ENCODE data around the gene PARP6.
"Not testable (repeated sequence)": the region's sequence is repeated elsewhere in the genome, so short reads cannot be mapped to it uniquely, and the experiment has no call there.

The PARP6 gene

DNA sequence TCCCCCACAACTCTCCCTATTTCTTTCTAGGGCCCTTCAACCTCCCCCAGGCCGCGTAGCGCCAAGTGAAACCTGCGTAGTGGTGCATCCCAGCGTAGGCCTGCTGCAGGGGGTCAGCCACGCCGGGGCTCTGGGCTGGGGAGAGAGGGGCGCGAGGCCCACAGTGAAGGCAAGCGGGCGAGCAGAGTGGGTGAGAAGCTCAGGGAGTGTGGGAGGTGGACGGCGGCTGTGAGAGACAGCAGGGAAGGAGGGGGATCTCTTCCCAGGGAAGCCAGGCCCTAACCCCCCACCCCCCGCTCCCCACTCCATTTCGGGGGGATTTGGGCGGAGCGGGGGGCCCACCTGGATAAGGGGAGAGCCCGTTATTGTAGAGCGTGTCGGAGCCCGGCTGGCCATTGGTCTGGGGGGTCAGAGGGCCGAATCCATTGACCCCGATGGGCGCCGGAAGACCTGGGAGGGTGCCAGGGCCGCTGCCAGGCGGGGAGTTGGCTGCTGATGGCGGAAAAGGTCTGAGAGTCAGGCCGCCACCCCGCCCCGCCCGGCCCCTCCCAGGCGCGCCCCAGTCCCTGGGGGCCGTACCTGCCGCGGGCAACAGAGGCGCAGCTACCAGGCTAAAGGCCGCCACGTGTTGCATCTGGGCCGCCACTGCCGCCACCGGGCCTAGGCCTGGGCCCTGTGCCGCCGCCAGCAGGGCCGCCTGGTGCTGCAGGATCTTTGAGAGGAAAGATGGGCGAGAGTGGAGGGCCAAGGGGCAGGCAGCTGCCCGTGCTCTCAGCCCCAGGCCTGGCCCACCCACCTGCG is 16.6 kb upstream of the PARP6 start:
- no peaks in the 10 kb centered on the region for H3K4me1 Mint-ChIP-seq
- H3K36me3 Mint-ChIP-seq: no peaks in the 10 kb centered on the region
- no peaks in the 10 kb centered on the region for H3K9me3 Mint-ChIP-seq
- H3K27ac Mint-ChIP-seq: no peak overlapping the region
- H3K4me3 Mint-ChIP-seq: no peak overlapping the region
- no peaks in the 10 kb centered on the region for H3K27me3 Mint-ChIP-seq

DNA sequence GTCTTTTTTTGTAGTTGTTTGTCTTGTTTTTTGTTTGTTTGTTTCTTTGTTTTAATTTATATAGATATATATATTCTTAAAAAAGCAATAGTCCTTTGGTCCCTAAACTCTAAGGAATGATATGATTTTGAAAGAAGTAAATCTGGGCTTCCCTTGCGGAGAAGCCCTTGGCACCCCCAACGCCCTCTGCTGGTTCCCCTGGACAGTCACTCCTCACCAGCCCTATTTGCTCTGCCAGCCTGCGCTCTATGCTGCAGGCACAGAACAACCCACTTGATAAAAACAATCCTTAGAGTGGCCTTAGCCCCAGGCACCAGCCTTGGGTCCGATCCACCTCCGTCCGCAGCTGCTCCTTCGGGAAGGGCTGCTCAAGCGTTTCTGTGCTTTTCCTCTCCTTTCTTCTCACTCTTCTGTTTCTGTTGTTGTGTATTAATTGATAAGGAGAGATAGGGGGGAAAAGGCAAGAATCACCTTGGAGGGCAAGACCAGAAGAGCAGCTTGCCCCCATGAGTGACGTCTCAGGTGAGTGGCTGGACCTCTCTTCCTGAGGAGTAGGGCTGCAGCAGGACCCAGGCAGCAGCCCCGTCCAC is 13.7 kb upstream of the PARP6 start:
- H3K36me3 Mint-ChIP-seq: no peaks in the 10 kb centered on the region
- H3K9me3 Mint-ChIP-seq: no peaks in the 10 kb centered on the region
- H3K4me3 Mint-ChIP-seq: no peak overlapping the region

DNA sequence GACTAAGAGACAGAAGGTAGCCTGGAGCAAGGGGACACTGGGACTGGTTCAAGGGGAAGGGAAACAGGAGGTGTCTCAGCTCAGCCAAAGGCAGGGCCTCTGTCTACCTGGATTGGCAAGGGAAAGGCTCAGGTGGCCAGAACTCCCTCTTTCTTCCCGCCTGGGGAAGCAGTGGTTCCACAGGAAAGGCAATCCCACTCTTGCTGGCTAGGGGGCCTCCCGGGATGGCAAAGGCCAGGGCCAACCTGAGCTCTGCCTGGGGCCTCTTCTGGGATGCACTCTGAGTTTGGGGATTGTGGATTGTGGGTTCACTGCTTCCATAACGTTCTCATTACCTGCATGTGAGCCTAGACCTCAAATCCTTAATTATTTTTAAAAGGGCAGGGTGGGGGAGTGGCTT is 13.0 kb upstream of the PARP6 start:
- H3K4me3 Mint-ChIP-seq: no peak overlapping the region
- H3K27ac Mint-ChIP-seq: no peak overlapping the region
- H3K36me3 Mint-ChIP-seq: no peaks in the 10 kb centered on the region
- H3K4me1 Mint-ChIP-seq: no peaks in the 10 kb centered on the region
- H3K27me3 Mint-ChIP-seq: no peaks in the 10 kb centered on the region
- no peaks in the 10 kb centered on the region for H3K9me3 Mint-ChIP-seq

More for the DNA sequence above, 13.7 kb upstream of the PARP6 start:
- no peaks in the 10 kb centered on the region for H3K4me1 Mint-ChIP-seq
- H3K27ac Mint-ChIP-seq: no peak overlapping the region
- no peaks in the 10 kb centered on the region for H3K27me3 Mint-ChIP-seq

GRCh38 chr15:72284781-72285180 is 12.4 kb upstream of the PARP6 start:
- Mint-ChIP-seq H3K9me3 (no peaks in the 10 kb centered on the region), H3K27ac (no peak overlapping the region), H3K27me3 (no peaks in the 10 kb centered on the region)

DNA sequence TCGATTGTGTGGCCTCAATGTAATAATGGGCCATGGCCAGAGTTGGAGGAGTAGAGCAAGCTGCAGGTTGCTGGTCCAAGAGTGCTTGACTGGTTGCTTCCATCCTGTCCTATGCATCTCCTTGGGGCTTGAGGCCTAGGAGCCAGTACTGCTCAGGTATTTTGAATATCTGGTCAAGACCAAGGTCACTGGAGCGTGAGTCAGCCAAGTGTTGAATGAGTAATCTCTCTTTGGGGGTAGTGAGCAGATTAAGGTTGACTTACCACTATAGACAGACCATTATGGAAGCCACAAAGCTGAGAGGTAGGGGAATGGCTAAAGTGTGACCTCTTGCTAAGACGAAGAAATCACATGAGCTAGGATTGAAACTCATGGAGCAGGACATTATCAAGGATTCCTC is 9.4 kb upstream of the PARP6 start:
- Mint-ChIP-seq H3K9me3 (no peaks in the 10 kb centered on the region), H3K36me3 (no peaks in the 10 kb centered on the region), H3K4me1 (no peaks in the 10 kb centered on the region), H3K27me3 (no peaks in the 10 kb centered on the region), H3K4me3 (no peak overlapping the region), H3K27ac (no peak overlapping the region)

More at GRCh38 chr15:72284781-72285180, 12.4 kb upstream of the PARP6 start:
- Mint-ChIP-seq H3K36me3 (no peaks in the 10 kb centered on the region), H3K4me3 (no peak overlapping the region), H3K4me1 (no peaks in the 10 kb centered on the region)

DNA sequence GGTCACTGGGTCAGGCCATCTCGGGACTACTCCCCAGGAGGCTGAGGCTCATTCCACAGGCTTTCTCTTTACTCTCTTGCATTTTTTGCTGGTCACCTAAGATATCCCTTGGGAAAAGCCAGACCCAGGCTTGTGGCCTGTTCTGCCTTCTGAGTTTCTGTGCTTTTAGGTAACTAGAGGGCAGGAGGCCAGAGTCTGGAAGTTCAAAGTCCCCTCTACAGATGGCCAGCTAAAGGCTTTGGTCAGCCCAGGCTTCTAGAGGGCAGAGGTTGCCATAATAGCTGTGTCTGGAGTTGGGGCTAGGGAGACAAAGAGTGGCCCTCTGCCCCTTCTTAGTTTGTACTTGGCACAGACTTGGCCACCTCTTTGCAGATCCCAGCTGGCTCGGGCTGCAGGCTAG is 8.4 kb upstream of the PARP6 start:
- no peaks in the 10 kb centered on the region for H3K36me3 Mint-ChIP-seq
- no peaks in the 10 kb centered on the region for H3K27me3 Mint-ChIP-seq
- H3K9me3 Mint-ChIP-seq: no peaks in the 10 kb centered on the region
- no peak overlapping the region for H3K4me3 Mint-ChIP-seq
- H3K4me1 Mint-ChIP-seq: no peaks in the 10 kb centered on the region
- H3K27ac Mint-ChIP-seq: no peak overlapping the region

- H3K4me3 Mint-ChIP-seq: no peak overlapping the region
- H3K27ac Mint-ChIP-seq: no peak overlapping the region
- H3K27me3 Mint-ChIP-seq: no peaks in the 10 kb centered on the region
- H3K9me3 Mint-ChIP-seq: no peaks in the 10 kb centered on the region
- peaks cover 5% of the 10 kb centered on the region for H3K4me1 Mint-ChIP-seq
- H3K36me3 Mint-ChIP-seq: no peaks in the 10 kb centered on the region
These were observed 6.4 kb upstream of the PARP6 start for GRCh38 chr15:72278737-72279136.

GRCh38 chr15:72276326-72276700 is 4.0 kb upstream of the PARP6 start:
- no peaks in the 10 kb centered on the region for H3K36me3 Mint-ChIP-seq
- H3K27ac Mint-ChIP-seq: no peak overlapping the region
- no peak overlapping the region for H3K4me3 Mint-ChIP-seq
- peaks cover 21% of the 10 kb centered on the region for H3K4me1 Mint-ChIP-seq
- H3K27me3 Mint-ChIP-seq: no peaks in the 10 kb centered on the region
- no peaks in the 10 kb centered on the region for H3K9me3 Mint-ChIP-seq

- H3K4me3 Mint-ChIP-seq, H3K27me3 Mint-ChIP-seq, H3K36me3 Mint-ChIP-seq, H3K27ac Mint-ChIP-seq, H3K9me3 Mint-ChIP-seq: not testable (repeated sequence)
- H3K4me1 Mint-ChIP-seq: peaks cover 26% of the 10 kb centered on the region
These were observed 3.4 kb upstream of the PARP6 start for GRCh38 chr15:72275635-72276325.

DNA sequence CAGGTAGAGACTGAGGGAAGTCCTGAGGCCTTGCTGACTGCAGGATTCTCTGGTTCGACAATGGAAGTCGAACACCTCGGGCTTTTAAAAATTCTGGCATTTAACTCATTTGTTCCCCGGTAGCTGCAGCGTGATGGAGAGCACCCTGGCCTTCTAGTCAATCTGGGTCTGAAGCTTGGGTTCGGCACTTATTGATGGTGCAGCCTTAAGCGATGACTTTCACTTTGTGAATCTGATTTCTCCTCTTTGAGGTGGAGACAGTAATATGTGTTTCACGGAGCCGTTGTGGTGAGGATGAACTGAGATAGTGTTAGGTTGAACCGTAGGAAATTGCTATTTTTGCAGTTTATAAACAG is 621 bp upstream of the PARP6 start:
- Mint-ChIP-seq H3K36me3 (peaks cover 8% of the 10 kb centered on the region), H3K4me3 (peak overlapping the region; percentile 88), H3K9me3 (no peaks in the 10 kb centered on the region), H3K4me1 (peaks cover 40% of the 10 kb centered on the region), H3K27ac (peak overlapping the region; percentile 80), H3K27me3 (no peaks in the 10 kb centered on the region)

DNA sequence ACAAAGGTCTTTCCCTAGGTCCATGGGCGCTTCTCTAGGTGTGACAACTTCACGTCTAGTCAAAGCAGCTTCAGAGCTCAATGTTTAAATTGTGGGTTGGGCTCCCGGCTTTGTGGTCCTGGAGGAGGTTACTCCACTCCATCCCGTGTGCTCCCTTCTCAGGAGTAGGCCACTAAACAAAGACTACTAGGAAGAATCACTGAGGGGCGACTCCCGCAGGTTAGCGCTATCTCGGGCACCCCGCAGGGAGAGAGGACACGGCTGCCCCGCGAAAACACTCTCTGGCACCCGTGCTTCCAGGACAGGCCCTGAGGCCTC is 500 bp downstream of the PARP6 start:
- peaks cover 45% of the 10 kb centered on the region for H3K4me1 Mint-ChIP-seq
- peak overlapping the region; percentile 96 for H3K4me3 Mint-ChIP-seq
- peaks cover 13% of the 10 kb centered on the region for H3K36me3 Mint-ChIP-seq
- no peaks in the 10 kb centered on the region for H3K9me3 Mint-ChIP-seq
- no peaks in the 10 kb centered on the region for H3K27me3 Mint-ChIP-seq
- peak overlapping the region; percentile 91 for H3K27ac Mint-ChIP-seq

- H3K4me3 Mint-ChIP-seq: peak overlapping the region; percentile 96
- H3K27me3 Mint-ChIP-seq: no peaks in the 10 kb centered on the region
- H3K27ac Mint-ChIP-seq: peak overlapping the region; percentile 91
- H3K4me1 Mint-ChIP-seq: peaks cover 45% of the 10 kb centered on the region
- H3K9me3 Mint-ChIP-seq: no peaks in the 10 kb centered on the region
- peaks cover 15% of the 10 kb centered on the region for H3K36me3 Mint-ChIP-seq
These were observed 1.1 kb downstream of the PARP6 start for GRCh38 chr15:72271221-72271620.

GRCh38 chr15:72269739-72270138 is 2.6 kb downstream of the PARP6 start:
- Mint-ChIP-seq H3K4me3 (peak overlapping the region; percentile 96), H3K4me1 (peaks cover 56% of the 10 kb centered on the region), H3K27me3 (no peaks in the 10 kb centered on the region), H3K9me3 (no peaks in the 10 kb centered on the region), H3K27ac (no peak overlapping the region), H3K36me3 (peaks cover 23% of the 10 kb centered on the region)

DNA sequence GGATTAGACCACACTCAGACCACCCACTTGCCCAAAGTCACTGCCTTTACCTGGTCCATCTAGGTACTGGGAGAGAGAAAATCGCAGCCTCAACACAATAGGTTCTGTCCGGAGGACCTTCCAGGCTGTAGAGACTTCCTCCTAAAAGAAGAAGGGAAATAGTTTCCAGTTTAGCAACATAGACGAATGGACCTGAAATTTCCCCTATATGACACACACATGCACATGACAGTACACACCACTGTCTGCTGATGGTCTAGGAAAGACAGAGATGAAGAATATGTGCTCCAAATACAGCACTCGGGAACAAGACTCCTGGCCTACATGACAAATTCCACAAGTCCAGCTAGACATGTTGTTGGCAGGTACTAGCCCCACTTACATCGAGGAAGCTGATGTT is 7.3 kb downstream of the PARP6 start:
- no peaks in the 10 kb centered on the region for H3K9me3 Mint-ChIP-seq
- H3K27me3 Mint-ChIP-seq: no peaks in the 10 kb centered on the region
- peak overlapping the region; percentile 53 for H3K4me3 Mint-ChIP-seq
- H3K36me3 Mint-ChIP-seq: peaks cover 45% of the 10 kb centered on the region
- peak overlapping the region; percentile 3 for H3K27ac Mint-ChIP-seq
- peaks cover 61% of the 10 kb centered on the region for H3K4me1 Mint-ChIP-seq

DNA sequence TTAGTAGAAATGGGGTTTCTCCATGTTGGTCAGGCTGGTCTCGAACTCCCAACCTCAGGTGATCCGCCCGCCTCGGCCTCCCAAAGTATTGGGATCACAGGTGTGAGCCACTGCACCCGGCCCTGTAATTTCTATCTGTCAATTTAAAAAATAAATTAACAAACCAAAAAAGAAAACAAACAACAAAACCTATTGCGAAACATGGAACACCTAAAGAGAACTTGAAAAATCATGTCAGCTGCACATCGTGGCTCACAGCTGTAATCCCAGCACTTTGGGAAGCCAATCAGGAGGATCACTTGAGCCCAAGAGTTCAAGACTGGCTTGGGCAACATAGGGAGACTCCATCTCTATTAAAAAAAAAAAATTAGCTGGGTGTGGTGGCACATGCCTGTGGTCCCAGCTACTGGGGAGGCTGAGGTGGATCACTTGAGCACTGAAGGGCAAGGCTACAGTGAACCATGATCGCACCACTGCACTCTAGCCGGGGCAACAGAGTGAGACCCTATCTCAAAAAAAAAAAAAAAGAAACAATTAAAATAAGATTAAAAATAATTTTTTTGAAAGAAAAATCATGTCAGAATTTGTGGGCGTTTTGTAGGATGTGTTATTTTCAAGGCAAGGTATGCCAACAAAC is 19.6 kb downstream of the PARP6 start:
- no peaks in the 10 kb centered on the region for H3K9me3 Mint-ChIP-seq
- no peak overlapping the region for H3K27ac Mint-ChIP-seq
- no peaks in the 10 kb centered on the region for H3K27me3 Mint-ChIP-seq
- H3K4me1 Mint-ChIP-seq: peaks cover 9% of the 10 kb centered on the region
- no peak overlapping the region for H3K4me3 Mint-ChIP-seq
- peaks cover 22% of the 10 kb centered on the region for H3K36me3 Mint-ChIP-seq

All from activated naive CD4-positive, alpha-beta T cell treated with anti-CD3 and anti-CD28 coated beads, Interleukin-2, amount 50 U/mL, for 24 hours (primary cell).